ENCODE measurements around the gene TEAD1.

TEAD1 gene

GRCh38 chr11:12754021-12754420, 79.8 kb downstream of the TEAD1 start:
- no peak for TF ChIP-seq SIN3A (IDR thresholded peaks at IDR 0.05; ENCODE audit: borderline replicate concordance, insufficient read depth, low read length)
- no peak for TF ChIP-seq POLR2AphosphoS5 (IDR thresholded peaks at IDR 0.05; ENCODE audit: low read depth, low read length)
- no peak for TF ChIP-seq TAF1 (IDR thresholded peaks at IDR 0.05; ENCODE audit: borderline replicate concordance, insufficient read depth, low read length)
- TF ChIP-seq, protein P1, sequence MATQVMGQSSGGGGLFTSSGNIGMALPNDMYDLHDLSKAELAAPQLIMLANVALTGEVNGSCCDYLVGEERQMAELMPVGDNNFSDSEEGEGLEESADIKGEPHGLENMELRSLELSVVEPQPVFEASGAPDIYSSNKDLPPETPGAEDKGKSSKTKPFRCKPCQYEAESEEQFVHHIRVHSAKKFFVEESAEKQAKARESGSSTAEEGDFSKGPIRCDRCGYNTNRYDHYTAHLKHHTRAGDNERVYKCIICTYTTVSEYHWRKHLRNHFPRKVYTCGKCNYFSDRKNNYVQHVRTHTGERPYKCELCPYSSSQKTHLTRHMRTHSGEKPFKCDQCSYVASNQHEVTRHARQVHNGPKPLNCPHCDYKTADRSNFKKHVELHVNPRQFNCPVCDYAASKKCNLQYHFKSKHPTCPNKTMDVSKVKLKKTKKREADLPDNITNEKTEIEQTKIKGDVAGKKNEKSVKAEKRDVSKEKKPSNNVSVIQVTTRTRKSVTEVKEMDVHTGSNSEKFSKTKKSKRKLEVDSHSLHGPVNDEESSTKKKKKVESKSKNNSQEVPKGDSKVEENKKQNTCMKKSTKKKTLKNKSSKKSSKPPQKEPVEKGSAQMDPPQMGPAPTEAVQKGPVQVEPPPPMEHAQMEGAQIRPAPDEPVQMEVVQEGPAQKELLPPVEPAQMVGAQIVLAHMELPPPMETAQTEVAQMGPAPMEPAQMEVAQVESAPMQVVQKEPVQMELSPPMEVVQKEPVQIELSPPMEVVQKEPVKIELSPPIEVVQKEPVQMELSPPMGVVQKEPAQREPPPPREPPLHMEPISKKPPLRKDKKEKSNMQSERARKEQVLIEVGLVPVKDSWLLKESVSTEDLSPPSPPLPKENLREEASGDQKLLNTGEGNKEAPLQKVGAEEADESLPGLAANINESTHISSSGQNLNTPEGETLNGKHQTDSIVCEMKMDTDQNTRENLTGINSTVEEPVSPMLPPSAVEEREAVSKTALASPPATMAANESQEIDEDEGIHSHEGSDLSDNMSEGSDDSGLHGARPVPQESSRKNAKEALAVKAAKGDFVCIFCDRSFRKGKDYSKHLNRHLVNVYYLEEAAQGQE (IDR thresholded peaks at IDR 0.05; ENCODE audit: insufficient read depth in 1 of 2, low read depth in 2 of 2, low read length in 2 of 2), result no peak
- no peak for TF ChIP-seq FOXP2 (optimal IDR thresholded peaks at IDR 0.05; ENCODE audit: borderline replicate concordance, extremely low read depth, extremely low read length, insufficient read depth)

DNA sequence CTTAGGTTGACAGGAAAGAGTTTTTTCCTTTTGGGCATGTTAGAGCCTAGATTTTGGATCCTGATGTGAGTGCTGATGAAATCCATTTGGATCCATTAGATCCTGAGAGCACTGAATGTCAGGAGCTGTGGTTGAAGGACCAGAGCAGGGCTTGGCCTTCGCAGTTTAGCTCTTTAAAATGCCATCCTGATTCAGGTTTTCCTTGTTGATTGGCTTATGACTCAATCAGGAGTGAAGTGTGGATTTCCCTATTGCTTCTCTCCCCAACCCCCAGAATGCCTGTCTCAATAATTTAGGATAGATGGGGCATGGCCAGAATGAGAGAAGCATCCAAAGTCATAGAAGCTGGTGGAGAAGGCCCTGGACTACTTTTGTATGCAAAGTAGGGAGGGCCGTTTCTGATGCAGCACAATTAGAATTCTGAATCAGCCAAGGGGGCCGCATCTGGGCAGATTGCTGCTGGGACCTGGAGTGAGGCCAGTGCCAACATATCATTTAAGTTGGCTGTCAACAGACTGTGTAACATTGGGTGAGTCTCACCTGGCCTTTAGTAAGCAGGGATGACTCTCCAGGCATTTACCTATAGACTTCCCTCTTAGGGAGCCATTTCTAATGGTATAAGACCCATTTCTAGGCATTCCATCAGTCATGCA, 80.5 kb downstream of the TEAD1 start:
- TF ChIP-seq, protein P1 (IDR thresholded peaks at IDR 0.05; ENCODE audit: insufficient read depth in 1 of 2, low read depth in 2 of 2, low read length in 2 of 2), result no peak
- TF ChIP-seq SIN3A (IDR thresholded peaks at IDR 0.05; ENCODE audit: borderline replicate concordance, insufficient read depth, low read length), result no peak
- TF ChIP-seq POLR2AphosphoS5 (IDR thresholded peaks at IDR 0.05; ENCODE audit: low read depth, low read length), result no peak
- TF ChIP-seq FOXP2 (optimal IDR thresholded peaks at IDR 0.05; ENCODE audit: borderline replicate concordance, extremely low read depth, extremely low read length, insufficient read depth), result no peak
- TF ChIP-seq TAF1 (IDR thresholded peaks at IDR 0.05; ENCODE audit: borderline replicate concordance, insufficient read depth, low read length), result no peak

GRCh38 chr11:12755510-12756453, 81.6 kb downstream of the TEAD1 start:
- no peak for TF ChIP-seq TAF1 (IDR thresholded peaks at IDR 0.05; ENCODE audit: borderline replicate concordance, insufficient read depth, low read length)
- no peak for TF ChIP-seq POLR2AphosphoS5 (IDR thresholded peaks at IDR 0.05; ENCODE audit: low read depth, low read length)
- no peak for TF ChIP-seq SIN3A (IDR thresholded peaks at IDR 0.05; ENCODE audit: borderline replicate concordance, insufficient read depth, low read length)
- TF ChIP-seq, protein P1 (IDR thresholded peaks at IDR 0.05; ENCODE audit: insufficient read depth in 1 of 2, low read depth in 2 of 2, low read length in 2 of 2), result no peak
- no peak for TF ChIP-seq FOXP2 (optimal IDR thresholded peaks at IDR 0.05; ENCODE audit: borderline replicate concordance, extremely low read depth, extremely low read length, insufficient read depth)

DNA sequence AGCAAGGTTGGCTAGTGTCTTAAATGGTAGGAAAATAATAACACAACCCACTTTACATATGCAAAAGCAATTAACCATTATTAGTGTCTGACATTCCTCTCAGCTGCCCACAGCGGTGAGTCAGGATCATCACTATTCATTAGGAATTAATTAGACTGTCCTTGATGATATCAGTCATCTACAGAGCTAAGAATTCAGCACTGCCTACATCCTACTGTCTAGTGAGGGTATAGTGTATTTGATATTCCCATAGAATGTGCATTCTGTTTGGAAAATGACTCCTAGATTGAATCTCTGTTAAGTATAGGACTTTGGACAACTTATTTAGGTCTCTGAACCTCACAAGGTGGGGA, 82.2 kb downstream of the TEAD1 start:
- TF ChIP-seq, protein P1 (IDR thresholded peaks at IDR 0.05; ENCODE audit: insufficient read depth in 1 of 2, low read depth in 2 of 2, low read length in 2 of 2), result no peak
- no peak for TF ChIP-seq TAF1 (IDR thresholded peaks at IDR 0.05; ENCODE audit: borderline replicate concordance, insufficient read depth, low read length)
- no peak for TF ChIP-seq SIN3A (IDR thresholded peaks at IDR 0.05; ENCODE audit: borderline replicate concordance, insufficient read depth, low read length)
- TF ChIP-seq FOXP2 (optimal IDR thresholded peaks at IDR 0.05; ENCODE audit: borderline replicate concordance, extremely low read depth, extremely low read length, insufficient read depth), result no peak
- no peak for TF ChIP-seq POLR2AphosphoS5 (IDR thresholded peaks at IDR 0.05; ENCODE audit: low read depth, low read length)
